HCT116 (cell line): Measurements from ENCODE around the gene PDE4D. TPM values are rescaled to one million over a fixed set of nuclear protein-coding genes. Genes with fewer than 3 reads are reported as not detected.

Experiments used
- ATAC-seq: fragments of 200-7000 bp; cut with Tn5 transposase; 2 replicates; pipeline ENCODE4 v1.9.1; 2020; ENCODE audit warnings: mild to moderate bottlenecking, moderate library complexity
- BruUV-seq: library from RNA; stranded (reverse); fragments of 400-500 nt; replicated peaks from 2 replicates; lab custom pipeline; 2021; lab: Mats Ljungman, UMichigan
- CTCF ChIA-PET: fragments of 300-600 bp; sonication (Branson Sonifier 250); formaldehyde crosslinking; loops from one replicate; lab custom pipeline; 2021; ENCODE audit warnings: antibody characterized with exemption; lab: Charles Lee
- POLR2A ChIA-PET: fragments of 300-600, 350-600 bp; sonication (Branson Sonifier 250); formaldehyde crosslinking; loops from one replicate; lab custom pipeline; 2021; ENCODE audit warnings: antibody characterized with exemption; lab: Charles Lee
- RAD21 ChIA-PET, 2 experiments: fragments of 300-600 bp; sonication (Branson Sonifier 250); formaldehyde crosslinking; loops; one replicate each; lab custom pipeline; 2023; ENCODE audit warnings: low total read pairs in 2 of 2; ENCODE audit not compliant: uncharacterized antibody in 2 of 2, unreplicated experiment in 2 of 2, low non-redundant PET in 1 of 2; lab: Charles Lee
- DNase-seq: peaks from one replicate; pipeline ENCODE4 v3.0.0-alpha.2; 2010; ENCODE audit warnings: low read depth, low spot score
- H2AFZ ChIP-seq: fragments of 200-600 bp; shearing (Covaris generic), sonication (generic); 2 replicates; pipeline ENCODE4 v1.6.1; 2017; ENCODE audit warnings: low read depth, mixed run types, mixed read lengths, antibody characterized with exemption, low read length; ENCODE audit not compliant: poor library complexity, severe bottlenecking
- H3K27ac ChIP-seq: 2 replicates; pipeline ENCODE4 v1.5.1; 2012; ENCODE audit warnings: low read depth, low read length
- H3K27me3 ChIP-seq: fragments of 200-600 bp; sonication (generic); 2 replicates; pipeline ENCODE4 v1.6.1; 2016; ENCODE audit warnings: mixed run types, low read length, mixed read lengths; ENCODE audit not compliant: insufficient read depth
- H3K36me3 ChIP-seq, 2 experiments: fragments of 200-500 bp in 1 of 2; fragments of 200-600 bp in 1 of 2; sonication (Bioruptor generic) in 1 of 2; sonication (generic) in 1 of 2; 2 replicates each; pipeline versions ENCODE4 v1.5.1 to v1.6.1; 2014 to 2016; ENCODE audit warnings: low read length in 2 of 2, inconsistent platforms in 1 of 2, mixed read lengths in 1 of 2, mixed run types in 1 of 2; ENCODE audit not compliant: insufficient read depth in 2 of 2, control insufficient read depth in 1 of 2
- H3K4me1 ChIP-seq, 2 experiments: fragments of 200-600 bp in 1 of 2; sonication (generic) in 1 of 2; 2 replicates each; pipeline versions ENCODE4 v1.5.1 to v1.6.1; 2012 to 2017; ENCODE audit warnings: low read length in 2 of 2, inconsistent platforms in 1 of 2, mild to moderate bottlenecking in 1 of 2, mixed read lengths in 1 of 2, mixed run types in 1 of 2, moderate library complexity in 1 of 2; ENCODE audit not compliant: insufficient read depth in 2 of 2, control insufficient read depth in 1 of 2
- H3K4me2 ChIP-seq: fragments of 200-600 bp; sonication (generic); 2 replicates; pipeline ENCODE4 v1.6.1; 2017; ENCODE audit warnings: mixed run types, low read length, mixed read lengths
- H3K4me3 ChIP-seq, 2 experiments: fragments of 200-600 bp in 1 of 2; sonication (generic) in 1 of 2; replicated peaks in 1 of 2; 2 replicates each; pipeline ENCODE4 v1.5.1; 2011 to 2016; ENCODE audit warnings: low read length in 2 of 2, control low read depth in 1 of 2, low read depth in 1 of 2, mild to moderate bottlenecking in 1 of 2, mixed read lengths in 1 of 2, mixed run types in 1 of 2
- H3K79me2 ChIP-seq: fragments of 200-600 bp; sonication (generic); 2 replicates; pipeline ENCODE4 v1.6.1; 2017; ENCODE audit warnings: mild to moderate bottlenecking, mixed run types, low read length, moderate library complexity, mixed read lengths; ENCODE audit not compliant: insufficient read depth
- H3K9ac ChIP-seq: fragments of 200-600 bp; sonication (generic); 2 replicates; pipeline ENCODE4 v1.6.1; 2016; ENCODE audit warnings: low read length, mixed read lengths
- H3K9me2 ChIP-seq: fragments of 200-600 bp; sonication (generic), shearing (Covaris generic); 2 replicates; pipeline ENCODE4 v1.6.1; 2017; ENCODE audit warnings: mixed run types, mild to moderate bottlenecking, moderate library complexity; ENCODE audit not compliant: insufficient read depth
- H3K9me3 ChIP-seq, 2 experiments: fragments of 200-500 bp in 1 of 2; fragments of 200-600 bp in 1 of 2; sonication (Bioruptor generic) in 1 of 2; sonication (generic) in 1 of 2; 2 replicates each; pipeline ENCODE4 v1.6.1; 2014 to 2017; ENCODE audit warnings: low read length in 2 of 2, mixed read lengths in 2 of 2, inconsistent platforms in 1 of 2, low read depth in 1 of 2, mild to moderate bottlenecking in 1 of 2, mixed run types in 1 of 2, moderate library complexity in 1 of 2; ENCODE audit not compliant: control insufficient read depth in 1 of 2, insufficient read depth in 1 of 2
- H4K20me1 ChIP-seq: fragments of 200-600 bp; sonication (generic), shearing (Covaris generic); 2 replicates; pipeline ENCODE4 v1.6.1; 2017; ENCODE audit warnings: mixed run types, mild to moderate bottlenecking, moderate library complexity; ENCODE audit not compliant: insufficient read depth
- ATF3 ChIP-seq: IDR thresholded peaks from 2 replicates; pipeline ENCODE4 v1.6.1; 2012
- CEBPB ChIP-seq: IDR thresholded peaks from 2 replicates; pipeline ENCODE4 v1.6.1; 2012; ENCODE audit warnings: low read depth
- CTCF ChIP-seq, 3 experiments: fragments of 200-600 bp in 1 of 3; sonication (generic) in 1 of 3; IDR thresholded peaks in 2 of 3; conservative IDR thresholded peaks in 1 of 3; 2 replicates each; pipeline ENCODE4 v1.5.1; 2012 to 2017; ENCODE audit warnings: low read depth in 2 of 3, low read length in 2 of 3, antibody characterized with exemption in 1 of 3, borderline replicate concordance in 1 of 3, control low read depth in 1 of 3, mild to moderate bottlenecking in 1 of 3, mixed read lengths in 1 of 3, mixed run types in 1 of 3, moderate library complexity in 1 of 3; ENCODE audit not compliant: insufficient read depth in 1 of 3
- EGR1 ChIP-seq: IDR thresholded peaks from 2 replicates; pipeline ENCODE4 v1.6.1; 2012; ENCODE audit warnings: low read depth
- ELF1 ChIP-seq: IDR thresholded peaks from 2 replicates; pipeline ENCODE4 v1.6.1; 2012; ENCODE audit warnings: low read depth, borderline replicate concordance
- EZH2 ChIP-seq: fragments of 200-600 bp; sonication (generic); IDR thresholded peaks from 2 replicates; pipeline ENCODE4 v1.6.1; 2017; ENCODE audit warnings: antibody characterized with exemption, mixed run types
- EZH2phosphoT487 ChIP-seq: fragments of 200-600 bp; IDR thresholded peaks from 2 replicates; pipeline ENCODE4 v1.6.1; 2018; ENCODE audit warnings: antibody characterized with exemption, borderline replicate concordance
- FOSL1 ChIP-seq: IDR thresholded peaks from 2 replicates; pipeline ENCODE4 v1.6.1; 2012; ENCODE audit warnings: low read depth
- JUND ChIP-seq: IDR thresholded peaks from 2 replicates; pipeline ENCODE4 v1.6.1; 2012
- POLR2A ChIP-seq: IDR thresholded peaks from 2 replicates; pipeline ENCODE4 v1.7.0; 2011; ENCODE audit warnings: borderline replicate concordance; ENCODE audit not compliant: insufficient read depth, insufficient read length; ENCODE audit errors: extremely low read depth
- SP1 ChIP-seq: IDR thresholded peaks from 2 replicates; pipeline ENCODE4 v1.6.1; 2012; ENCODE audit warnings: low read depth
- SRF ChIP-seq: IDR thresholded peaks from 2 replicates; pipeline ENCODE4 v1.6.1; 2012; ENCODE audit warnings: low read depth
- ZFX ChIP-seq: fragments of 450-650 bp; IDR thresholded peaks from 2 replicates; pipeline ENCODE4 v1.6.1; 2017
- intact Hi-C: fragments of 100-400 bp; cut with micrococcal nuclease; formaldehyde crosslinking; loops from 2 replicates; pipeline ENCODE4 v1.10.0; 2022
- total RNA-seq: library from RNA; stranded (reverse); gene quantifications from one replicate; pipeline ENCODE4 v1.2.1, GENCODE V29; 2021; ENCODE audit not compliant: unreplicated experiment

PDE4D gene
- total RNA-seq, 1 experiment from 2014 or later, result 1.1 TPM

- Histone ChIP-seq H3K4me1 (no peaks in the 10 kb centered on the region), H4K20me1 (no peaks in the 10 kb centered on the region; the same call in 1 of the 2 replicates), H2AFZ (no peak overlapping the region), H3K36me3 (no peaks in the 10 kb centered on the region), H3K9me2 (no peaks in the 10 kb centered on the region), H3K4me2 (no peak overlapping the region), H3K9me3 (no peaks in the 10 kb centered on the region), H3K4me3 (no peak overlapping the region), H3K27ac (no peak overlapping the region), H3K9ac (no peak overlapping the region), H3K27me3 (no peaks in the 10 kb centered on the region), H3K79me2 (no peaks in the 10 kb centered on the region)
- ATAC-seq (no peak), DNase-seq (no peak)
- ChIA-PET CTCF (no interaction called here), POLR2A (no interaction called here), RAD21 (no interaction called here)
- intact Hi-C loops, result no loop called here
- BruUV-seq, result no TSS peak
- no peak for TF ChIP-seq FOSL1
- TF ChIP-seq EGR1, result no peak
- TF ChIP-seq ZFX, result no peak
- no peak for TF ChIP-seq SRF
- no peak for TF ChIP-seq CTCF (IDR thresholded peaks at IDR 0.05 in 2 of 3, conservative IDR thresholded peaks at IDR 0.05 in 1 of 3; ENCODE audit: borderline replicate concordance in 1 of 3, insufficient read depth in 1 of 3, low read depth in 2 of 3, low read length in 2 of 3)
- no peak for TF ChIP-seq SP1
- no peak for TF ChIP-seq EZH2phosphoT487
- TF ChIP-seq ATF3, result no peak
- TF ChIP-seq JUND, result no peak
- TF ChIP-seq ELF1, result no peak
Observed at GRCh38 chr5:59921816-59922215, 28.3 kb upstream of the PDE4D start.

GRCh38 chr5:59919484-59919883 is 26.0 kb upstream of the PDE4D start:
- H3K36me3 ChIP-seq, result no peaks in the 10 kb centered on the region
- POLR2A ChIA-PET, result no interaction called here
- no peaks in the 10 kb centered on the region for H3K9me3 ChIP-seq
- no peaks in the 10 kb centered on the region for H3K27me3 ChIP-seq
- H2AFZ ChIP-seq, result no peak overlapping the region
- H3K9me2 ChIP-seq, result no peaks in the 10 kb centered on the region
- DNase-seq, result no peak
- BruUV-seq, result no TSS peak
- CTCF ChIA-PET, result no interaction called here
- intact Hi-C loops, result no loop called here
- no peaks in the 10 kb centered on the region for H3K79me2 ChIP-seq
- no peak overlapping the region for H3K4me3 ChIP-seq
- no peaks in the 10 kb centered on the region; the same call in 1 of the 2 replicates for H4K20me1 ChIP-seq
- H3K9ac ChIP-seq, result no peak overlapping the region
- no peak overlapping the region for H3K4me2 ChIP-seq
- H3K27ac ChIP-seq, result no peak overlapping the region
- H3K4me1 ChIP-seq, result no peaks in the 10 kb centered on the region
- RAD21 ChIA-PET, result no interaction called here
- ATAC-seq, result no peak
- TF ChIP-seq ATF3 (no peak), SRF (no peak), CEBPB (no peak), CTCF (IDR thresholded peaks at IDR 0.05 in 2 of 3, conservative IDR thresholded peaks at IDR 0.05 in 1 of 3; ENCODE audit: borderline replicate concordance in 1 of 3, insufficient read depth in 1 of 3, low read depth in 2 of 3, low read length in 2 of 3) (no peak), EZH2phosphoT487 (no peak), FOSL1 (no peak), EGR1 (no peak), POLR2A (no peak), EZH2 (no peak)
